NOMO-1 (cell line): Measurements from ENCODE around the gene TLE5.
A peak's percentile ranks its signal among the peaks of the same experiment; 100 is the strongest.
"Not testable (repeated sequence)": the region's sequence is repeated elsewhere in the genome, so short reads cannot be mapped to it uniquely, and the experiment has no call there.

Source experiments
- DNase-seq, 2 experiments: peaks; one replicate each; lab custom pipeline; 2025; ENCODE audit not compliant: unreplicated experiment in 2 of 2; lab: John Stamatoyannopoulos, UW

The TLE5 gene

DNA sequence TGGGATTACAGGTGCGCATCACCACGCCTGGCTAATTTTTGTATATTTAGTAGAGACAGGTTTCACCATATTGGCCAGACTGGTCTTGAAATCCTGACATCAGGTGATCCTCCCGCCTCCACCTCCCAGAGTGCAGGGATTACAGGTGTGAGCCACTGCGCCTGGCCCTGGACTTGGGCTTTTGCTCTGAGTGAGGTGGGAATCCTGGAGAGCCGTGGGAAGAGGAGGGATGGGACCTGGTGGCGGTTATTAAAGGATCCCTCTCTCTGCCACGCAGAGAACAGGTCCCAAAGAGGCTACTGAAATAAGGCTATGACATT is 1.7 kb upstream of the TLE5 start:
- no peak for DNase-seq

DNA sequence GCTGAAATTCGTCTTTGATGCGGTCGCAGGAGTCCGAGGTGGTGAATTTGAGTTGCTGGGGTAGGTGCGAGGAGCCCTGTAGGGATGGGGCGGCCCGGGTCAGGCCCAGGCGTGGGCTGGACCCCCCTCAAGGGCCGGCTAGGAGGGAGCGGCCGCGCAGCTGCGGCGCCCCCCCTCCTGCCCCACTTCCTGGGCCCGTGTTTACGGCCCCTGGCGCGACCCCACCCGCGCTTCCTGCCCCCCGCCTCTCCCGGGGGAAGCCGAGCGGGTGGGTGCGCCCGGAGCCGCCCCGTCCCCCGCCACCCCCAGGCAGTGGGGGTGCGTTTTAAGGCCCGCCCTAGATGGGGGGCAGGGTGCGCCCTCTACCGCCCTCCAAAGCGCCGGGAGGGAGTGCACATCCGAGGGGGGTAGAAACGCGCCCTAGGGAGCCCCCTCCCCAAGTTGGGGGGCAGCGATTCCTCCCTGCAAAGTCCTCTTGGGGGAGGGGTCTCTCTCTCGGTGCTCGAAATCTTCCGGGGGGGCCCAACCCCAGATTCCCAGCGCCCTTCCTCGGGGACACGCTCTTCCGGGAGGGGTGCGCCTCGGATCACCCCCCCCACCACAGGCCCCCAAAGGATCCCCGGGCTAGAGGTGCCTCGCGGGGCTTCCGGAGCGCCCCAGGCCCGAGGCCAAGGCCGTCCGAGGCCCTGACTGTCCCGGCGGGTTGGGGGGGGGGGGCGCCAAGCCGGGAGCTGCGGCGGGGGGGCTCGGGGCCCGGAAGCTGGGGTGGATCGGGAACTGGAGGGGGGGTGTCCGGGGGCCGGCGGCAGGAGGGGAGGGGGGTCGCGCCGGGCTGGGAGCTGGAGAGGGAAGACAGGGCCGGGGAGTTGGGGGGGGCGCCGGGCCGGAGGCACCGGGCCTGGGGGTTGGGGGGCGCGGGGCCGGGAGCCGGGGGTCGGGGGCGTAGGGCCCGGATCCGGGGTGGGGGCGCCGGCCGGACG is 823 bp downstream of the TLE5 start:
- DNase-seq: peak in 1 of 2 experiments; percentile 23

DNA sequence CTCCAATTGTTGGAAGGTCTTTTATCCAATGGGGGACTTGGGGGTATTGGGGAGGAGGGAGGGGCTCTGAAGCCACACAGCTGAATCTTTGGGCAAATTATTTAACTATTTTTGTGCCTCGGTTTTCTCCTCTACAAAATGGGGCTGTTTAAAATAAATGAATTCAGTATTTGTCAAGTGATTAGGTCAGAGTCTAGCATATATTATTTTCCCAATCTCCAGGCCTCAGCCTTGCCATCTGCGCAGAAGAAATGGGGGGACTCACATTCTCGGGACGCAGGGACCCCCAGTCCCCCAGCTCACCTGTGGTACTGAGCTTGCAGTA is 1.5 kb downstream of the TLE5 start:
- DNase-seq: no peak

DNA sequence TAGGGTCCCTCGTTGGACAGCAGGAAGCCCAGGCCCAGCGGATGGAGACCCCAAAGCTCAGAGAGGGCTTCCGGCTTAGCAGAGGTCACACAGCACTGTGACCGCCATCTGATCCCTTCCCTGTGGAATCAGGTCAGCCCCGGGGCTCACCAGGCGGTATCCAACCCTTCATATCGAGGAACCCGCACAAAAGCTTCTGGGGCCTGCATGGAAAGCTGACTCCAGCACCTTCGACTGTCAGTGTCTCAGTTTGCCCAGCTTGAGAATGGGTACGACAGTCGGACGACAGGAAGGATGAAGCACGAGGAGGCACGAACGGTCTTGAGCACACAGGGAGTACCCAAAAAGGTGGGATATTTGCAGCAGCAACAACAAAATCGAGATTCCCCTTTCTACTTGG is 2.6 kb downstream of the TLE5 start:
- DNase-seq: no peak

DNA sequence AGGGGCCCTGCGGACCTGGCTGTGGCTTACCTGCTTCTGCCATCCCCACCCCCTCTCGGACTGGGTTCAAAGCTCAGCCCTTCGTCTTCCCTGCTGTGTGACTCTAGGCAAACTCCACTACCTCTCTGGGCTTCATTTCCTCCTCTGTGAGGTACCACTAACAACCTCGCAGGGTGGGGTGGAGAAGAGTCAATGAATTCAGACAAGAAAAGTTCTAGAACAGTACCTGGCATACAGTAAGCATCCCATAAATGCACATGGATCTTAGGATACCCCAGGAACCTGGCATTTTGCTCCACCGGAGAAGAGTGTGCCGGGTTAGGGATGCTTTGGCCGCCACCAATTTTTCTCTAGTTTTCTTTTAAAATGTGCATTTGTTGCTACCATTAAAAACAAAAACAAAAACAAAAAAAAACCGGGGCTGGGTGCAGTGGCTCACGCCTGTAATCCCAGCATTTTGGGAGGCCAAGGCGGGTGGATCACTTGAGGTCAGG is 3.4 kb downstream of the TLE5 start:
- DNase-seq: no peak

DNA sequence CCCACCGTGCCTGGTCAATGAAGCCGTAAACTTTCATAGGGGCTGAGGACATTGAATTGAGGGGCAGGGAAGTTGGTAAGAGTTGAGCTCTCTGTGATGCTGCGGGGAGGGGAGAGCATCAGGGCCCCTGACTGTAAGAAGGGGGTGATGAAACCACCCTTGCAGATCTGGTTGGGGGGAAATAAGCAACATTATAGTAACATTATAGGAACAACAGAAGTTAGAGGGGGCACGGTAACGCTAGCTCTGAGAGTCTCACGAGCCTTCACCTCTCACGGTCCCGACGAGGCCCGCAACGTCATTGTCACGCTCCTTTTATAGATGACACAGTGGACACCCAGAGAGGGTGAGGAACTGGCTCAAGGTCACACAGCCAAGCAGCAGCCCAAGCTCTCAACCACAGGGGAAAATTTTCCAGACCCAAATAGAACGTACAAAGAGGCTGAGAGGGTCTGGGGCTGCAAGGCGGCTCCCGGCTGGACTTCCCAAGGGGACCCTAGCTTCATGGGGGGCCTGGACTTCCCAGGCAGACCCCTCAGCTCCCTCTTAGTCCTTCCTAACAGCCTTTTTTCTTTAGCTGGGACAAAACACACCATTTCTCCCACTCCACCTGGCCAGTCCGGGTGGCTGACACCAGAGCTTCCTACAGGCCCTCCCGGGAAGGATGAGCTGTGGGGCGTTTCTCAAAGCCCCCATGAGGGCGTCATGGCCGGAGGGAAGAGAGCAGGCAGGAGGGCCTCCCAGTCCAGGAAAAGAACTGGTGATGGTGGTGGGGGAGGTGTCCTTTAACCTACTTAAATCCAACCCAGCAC is 4.1 kb downstream of the TLE5 start:
- no peak for DNase-seq

DNA sequence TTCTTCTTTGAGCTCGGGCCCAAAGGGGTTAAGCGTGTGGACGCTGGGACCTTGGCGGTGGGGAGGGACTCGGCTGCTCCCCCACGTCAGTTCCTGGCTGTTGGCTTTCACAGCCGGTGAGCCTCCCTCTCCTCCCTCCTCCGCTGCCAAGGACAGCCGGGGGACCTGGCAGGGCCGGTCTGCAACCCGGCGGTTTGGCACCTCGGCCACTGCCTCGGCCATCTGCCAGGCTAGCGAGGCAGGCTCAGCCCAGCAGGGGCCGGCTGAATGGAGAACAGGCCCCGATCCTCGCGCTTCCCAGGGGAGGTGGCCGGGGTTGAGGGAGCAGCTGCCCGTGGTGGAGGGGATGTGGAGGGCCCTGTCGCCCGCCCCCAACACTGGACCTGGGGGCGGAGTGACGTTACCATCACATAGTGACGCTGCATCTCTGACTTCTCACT is 5.0 kb downstream of the TLE5 start:
- DNase-seq: no peak

DNA sequence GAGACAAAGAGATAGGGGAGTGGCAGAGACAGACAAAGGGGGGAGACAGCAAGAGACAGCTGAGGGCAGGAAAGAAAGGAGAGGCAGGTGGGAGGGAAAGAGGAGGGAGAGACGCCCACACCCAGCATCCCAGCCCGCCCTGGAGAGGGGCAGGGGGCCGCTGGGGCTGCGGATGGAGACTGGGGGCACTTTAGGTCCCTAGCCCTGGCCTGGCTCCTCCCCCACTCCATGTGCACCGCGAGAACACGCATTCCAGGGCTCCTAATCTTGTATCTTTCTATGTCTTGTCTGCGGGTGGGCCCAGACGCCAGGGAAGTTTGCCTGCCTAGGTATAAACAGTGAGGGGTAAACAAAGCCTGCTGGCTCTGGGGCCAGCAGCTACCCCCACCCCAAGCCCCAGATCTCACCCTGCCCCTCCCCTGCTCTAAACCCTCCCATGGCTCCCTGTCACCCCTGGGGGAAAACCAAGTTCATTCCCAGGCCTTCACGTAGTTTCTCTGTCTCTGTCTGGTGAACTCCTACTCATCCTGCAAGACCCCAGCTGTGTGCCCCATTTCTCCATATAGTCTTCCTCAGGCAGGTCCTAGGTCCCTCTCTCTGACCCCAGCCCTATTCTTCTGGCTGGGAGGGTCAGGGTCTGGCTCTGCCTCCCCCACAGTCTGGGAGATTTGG is 5.7 kb downstream of the TLE5 start:
- DNase-seq: no peak

DNA sequence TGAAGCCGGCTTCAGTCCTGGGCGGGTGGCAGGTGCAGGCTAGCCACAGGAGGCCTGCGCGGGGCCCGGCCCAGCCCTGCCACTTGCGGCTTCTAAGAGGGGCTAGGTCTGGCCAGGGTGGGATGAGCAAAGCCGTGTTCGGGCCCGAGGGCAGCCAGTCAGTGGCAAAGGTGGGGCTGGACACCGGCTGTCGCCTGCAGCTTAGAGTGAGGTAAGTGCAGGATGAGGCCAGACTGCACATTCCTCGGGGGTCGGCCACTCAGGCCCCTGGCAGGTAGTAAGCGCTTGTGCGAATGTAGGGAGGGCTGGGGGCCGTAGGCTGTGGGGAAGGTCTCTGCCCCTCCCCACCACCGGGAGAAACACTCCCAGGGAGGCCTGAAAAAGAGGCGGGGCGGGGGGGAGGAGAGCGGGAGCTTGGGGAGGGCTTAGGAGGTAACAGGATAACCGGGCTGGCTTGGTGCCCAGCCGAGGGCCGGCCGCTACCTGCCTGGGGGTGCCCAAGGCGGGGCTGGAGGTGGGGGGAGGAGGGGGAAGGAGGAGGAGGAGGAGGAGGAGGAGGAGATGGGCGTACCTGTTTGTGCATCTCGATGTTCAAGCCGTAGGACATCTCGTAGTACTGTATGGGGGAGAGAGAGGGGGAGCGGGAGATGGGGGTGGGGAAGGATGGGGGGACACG is 6.4 kb downstream of the TLE5 start:
- DNase-seq: no peak

DNA sequence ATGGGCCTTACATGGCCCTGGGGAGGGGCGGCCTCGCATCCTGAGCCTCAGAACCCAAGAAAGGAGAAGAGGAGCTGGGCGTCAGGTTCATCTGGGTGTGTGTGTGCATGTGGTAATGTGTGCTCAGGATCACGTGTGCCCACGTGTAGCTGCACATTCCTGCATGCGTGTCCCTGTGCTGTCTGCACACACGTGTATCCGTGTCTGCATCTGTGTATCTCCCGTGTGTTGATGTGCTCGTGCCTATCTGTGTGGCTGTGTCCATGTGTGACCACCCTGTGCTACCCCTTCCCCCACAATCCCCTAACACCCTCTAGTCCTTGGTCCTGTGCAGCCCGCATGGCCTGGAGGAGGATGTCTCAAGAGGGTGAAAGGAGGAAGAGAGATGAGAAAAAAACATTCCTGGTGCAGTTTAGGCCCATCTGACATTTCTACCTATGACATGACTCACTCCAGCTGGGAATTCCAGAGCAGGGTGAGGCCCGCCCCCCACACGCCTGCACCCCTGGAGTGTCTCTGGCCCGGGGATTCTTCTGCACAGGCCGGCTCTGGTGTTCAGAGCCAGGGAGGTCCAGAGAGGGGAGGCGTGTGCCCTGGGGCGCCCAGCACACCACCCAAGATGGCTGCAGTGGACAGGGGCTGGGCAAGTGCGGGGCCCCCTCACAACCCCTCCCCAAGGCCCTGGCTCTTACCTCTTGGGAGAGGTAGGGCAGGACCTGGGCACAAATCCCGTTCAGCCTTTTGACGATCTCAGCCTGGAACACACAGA is 7.1 kb downstream of the TLE5 start:
- no peak for DNase-seq

DNA sequence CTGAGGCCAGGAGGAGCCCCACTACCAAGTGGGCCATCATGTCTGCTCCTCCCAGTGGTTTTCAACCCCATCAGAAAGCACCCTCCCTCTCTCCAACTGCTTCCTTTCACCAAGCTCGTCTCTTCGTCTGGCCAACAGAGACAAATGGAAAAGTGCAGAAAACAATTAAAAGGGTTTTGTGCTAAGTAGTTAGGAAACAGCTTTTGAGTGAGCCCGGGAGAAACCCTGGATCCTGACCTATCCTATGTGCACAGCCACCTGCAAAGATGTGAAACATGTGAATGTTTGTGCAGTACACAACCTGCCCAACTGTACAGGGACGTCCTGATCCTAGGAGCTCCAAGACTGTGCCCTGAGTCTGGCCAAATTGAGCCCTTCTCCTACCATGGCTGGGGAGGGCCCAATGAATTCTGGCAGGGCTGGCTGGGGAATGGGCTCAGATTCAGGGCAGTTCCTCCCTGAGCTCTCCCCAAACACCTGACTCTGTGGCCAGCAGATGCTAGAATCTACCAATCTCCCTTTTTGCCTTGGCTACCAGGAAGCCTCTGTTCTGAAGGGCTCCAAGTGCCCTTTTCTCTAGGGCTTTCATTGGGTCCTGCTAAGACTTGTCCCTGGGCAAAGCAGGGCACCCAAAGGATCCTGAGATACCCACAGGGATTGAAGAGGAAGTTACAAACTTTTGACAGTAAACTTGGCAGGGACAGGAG is 7.9 kb downstream of the TLE5 start:
- DNase-seq: no peak

DNA sequence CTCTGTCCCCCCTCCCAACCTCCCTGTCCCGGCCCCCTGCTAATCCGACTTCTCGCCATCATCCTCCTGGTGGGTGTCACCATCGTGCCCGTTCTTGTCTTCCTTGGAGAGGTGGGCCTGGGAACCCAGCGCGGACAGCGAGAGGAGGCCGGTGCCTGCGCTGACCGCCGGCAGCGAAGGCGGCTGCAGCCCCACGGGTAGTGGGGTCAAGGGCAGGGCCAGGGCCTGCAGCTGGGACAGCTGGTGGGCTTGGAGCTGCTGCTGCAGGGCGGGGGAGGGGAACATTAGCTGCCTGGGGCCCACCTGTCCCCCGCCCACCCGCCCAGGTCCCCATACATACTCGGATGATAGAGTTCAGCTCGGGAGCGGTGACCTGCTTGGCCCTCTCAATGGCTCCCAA is 8.5 kb downstream of the TLE5 start:
- no peak for DNase-seq

DNA sequence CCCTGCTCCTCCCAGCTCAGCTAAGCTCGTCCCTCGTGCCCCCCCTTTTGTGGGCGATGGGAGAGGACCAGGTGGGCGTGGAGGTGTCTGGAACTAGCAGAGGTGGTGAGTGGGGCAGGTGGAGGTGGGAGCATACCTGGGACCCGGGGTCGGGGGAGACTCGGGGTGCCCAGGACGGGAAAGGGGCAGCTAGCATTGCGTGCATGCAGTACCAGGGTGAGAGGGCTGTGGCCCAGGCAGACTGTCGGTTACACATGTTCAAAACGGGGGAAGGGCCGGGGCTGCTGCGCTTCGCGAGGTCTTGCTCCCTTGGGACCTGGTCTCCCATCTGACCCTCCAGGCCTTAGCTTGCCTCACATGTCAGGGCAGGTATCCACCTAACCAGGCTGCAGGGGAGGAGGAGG is 9.1 kb downstream of the TLE5 start:
- DNase-seq: no peak

DNA sequence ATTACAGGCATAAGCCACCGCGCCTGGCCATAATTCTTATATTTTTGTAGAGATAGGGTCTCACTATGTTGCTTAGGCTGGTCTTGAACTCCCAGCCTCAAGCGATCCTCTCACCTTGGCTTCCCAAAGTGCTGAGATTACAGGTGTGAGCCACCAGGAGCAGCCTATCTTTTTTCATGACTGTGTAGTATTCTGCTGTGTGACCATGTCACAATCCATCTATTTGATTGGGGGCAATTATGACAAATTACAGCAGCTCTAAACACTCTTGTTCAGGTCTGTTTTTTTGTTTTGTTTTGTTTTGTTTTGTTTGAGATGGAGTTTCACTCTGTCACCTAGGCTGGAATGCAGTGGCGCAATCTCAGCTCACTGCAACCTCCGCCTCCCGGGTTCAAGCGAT is 12.3 kb downstream of the TLE5 start:
- not testable (repeated sequence) for DNase-seq

DNA sequence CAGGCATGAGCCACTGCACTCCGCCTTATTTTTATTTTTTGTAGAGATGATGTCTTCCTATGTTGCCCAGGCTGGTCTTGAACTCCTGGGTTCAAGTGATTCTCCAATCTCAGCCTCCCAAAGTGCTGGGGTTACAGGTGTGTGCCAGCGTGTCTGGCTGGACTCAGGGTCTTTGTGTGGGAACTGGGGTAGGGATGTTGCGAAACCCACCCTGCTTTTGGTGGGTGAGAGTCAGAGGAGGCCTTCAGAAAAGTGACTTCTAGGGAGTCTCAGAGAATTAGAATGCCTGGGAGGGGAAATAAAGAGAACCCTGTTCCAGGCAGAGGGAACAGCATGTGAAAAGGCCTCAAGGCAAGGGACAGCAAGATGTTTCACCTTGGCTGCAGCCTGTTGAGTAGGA is 13.2 kb downstream of the TLE5 start:
- DNase-seq: no peak

DNA sequence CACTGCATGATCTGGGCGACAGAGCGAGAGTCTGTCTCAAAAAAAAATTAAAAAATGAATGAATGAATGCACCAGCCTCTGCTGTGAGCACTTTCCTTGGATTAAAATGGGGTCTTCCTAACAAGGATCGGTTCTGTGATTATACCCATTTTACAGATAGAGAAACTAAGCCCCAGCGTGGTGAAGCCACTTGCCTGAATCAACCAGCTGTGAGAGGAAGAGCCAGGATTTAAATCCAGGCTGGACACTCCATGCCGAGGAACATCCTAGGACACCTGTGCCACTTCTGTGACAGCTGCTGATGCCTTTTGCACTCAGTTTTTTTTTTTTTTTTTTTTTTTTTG is 14.1 kb downstream of the TLE5 start:
- no peak for DNase-seq

DNA sequence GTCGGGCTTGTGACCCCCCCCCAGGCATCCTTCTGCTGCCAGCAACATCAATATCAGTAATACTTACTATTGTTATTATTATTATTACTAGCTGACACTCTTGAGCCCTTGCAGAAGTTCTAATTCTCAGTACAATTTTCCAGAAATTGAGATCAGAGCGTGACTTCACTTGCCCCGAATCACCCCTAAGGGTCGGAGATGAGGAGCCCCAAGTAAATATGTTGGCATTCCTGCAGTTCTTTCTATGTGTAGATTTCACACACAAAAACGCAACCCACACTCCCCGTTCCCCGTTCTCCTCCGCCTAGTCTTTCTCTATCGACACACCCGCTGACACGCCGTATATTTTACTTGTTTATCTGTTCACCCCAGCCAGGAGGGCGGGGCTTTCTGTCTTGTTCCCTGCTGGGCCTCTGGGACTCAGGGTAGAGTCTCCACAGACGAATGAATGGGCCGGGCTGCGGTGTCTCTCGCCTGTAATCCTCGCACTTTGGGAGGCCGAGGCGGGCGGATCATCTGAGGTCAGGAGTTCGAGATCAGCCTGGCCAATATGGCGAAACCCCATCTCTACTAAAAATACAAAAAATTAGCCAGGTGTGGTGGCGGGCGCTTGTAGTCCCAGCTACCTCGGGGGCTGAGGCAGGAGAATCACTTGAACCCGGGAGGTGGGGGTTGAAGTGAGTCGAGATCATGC is 14.7 kb downstream of the TLE5 start:
- DNase-seq: peak; percentile 69 to 78

DNA sequence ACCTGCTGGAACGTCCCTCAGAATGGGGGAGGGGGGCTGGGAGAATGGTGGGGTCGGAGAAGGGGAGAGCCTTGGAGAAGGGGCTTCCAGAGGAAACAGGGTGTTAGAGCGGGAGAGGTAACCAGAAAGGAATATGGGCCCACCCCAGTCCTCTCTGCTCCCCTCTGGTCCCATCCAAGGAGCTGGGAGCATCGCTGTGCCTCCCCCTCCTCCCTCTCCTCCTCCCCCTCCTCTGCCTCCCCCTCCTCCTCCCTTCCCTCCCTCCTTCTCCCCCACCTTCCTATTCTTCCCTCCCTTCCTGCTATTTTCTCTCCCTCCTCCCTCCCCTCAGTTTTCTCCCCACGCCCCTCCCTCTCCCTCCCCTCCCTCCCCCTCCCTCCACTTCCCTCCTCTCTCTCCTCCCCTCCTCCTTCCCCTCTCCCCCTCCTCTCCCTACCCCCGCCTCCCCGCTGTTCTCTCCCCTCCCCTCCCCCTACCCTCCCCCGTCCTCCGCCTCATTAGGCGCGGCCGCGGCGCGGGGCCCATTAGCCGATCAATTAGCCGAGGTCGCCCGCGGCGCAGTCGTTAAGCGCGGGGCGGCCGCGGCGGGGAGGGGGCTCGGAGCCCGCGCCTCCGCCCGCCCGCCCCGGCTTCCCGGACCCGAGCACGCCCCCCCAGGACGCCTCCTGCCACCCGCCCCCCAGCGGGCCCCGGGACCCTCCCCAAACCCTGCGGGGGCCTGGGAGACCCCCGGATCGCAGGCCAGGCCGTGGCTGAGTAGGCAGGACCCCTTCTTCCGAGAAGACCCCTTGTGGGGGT is 15.4 kb downstream of the TLE5 start:
- no peak for DNase-seq
